Endothelial cell of umbilical vein (primary cell): Measurements from ENCODE around the gene AS3MT. TPM values are rescaled to one million over a fixed set of nuclear protein-coding genes. Genes with fewer than 3 reads are reported as not detected.
A peak's percentile ranks its signal among the peaks of the same experiment; 100 is the strongest.
"Not testable (repeated sequence)": the region's sequence is repeated elsewhere in the genome, so short reads cannot be mapped to it uniquely, and the experiment has no call there.

Source experiments
- BruUV-seq: library from RNA; stranded (reverse); fragments of 400-500 nt; replicated peaks from 2 replicates; lab custom pipeline; 2021; lab: Mats Ljungman, UMichigan
- CTCF ChIA-PET: fragments of 300-600, 350-600 bp; sonication (Branson Sonifier 250); formaldehyde crosslinking; loops from one replicate; lab custom pipeline; 2021; ENCODE audit warnings: antibody characterized with exemption, inconsistent platforms; lab: Charles Lee
- POLR2A ChIA-PET: fragments of 300-600, 350-600 bp; sonication (Branson Sonifier 250); formaldehyde crosslinking; loops from one replicate; lab custom pipeline; 2021; ENCODE audit warnings: antibody characterized with exemption, inconsistent platforms; lab: Charles Lee
- DNase-seq: peaks from one replicate; pipeline ENCODE4 v3.0.0-alpha.2; 2011; ENCODE audit warnings: low read depth, low spot score
- FAIRE-seq: peaks from 2 replicates; lab custom pipeline; 2011; peaks lifted over from hg19 to GRCh38; lab: Jason Lieb, UNC
- H2AFZ ChIP-seq: 2 replicates; pipeline ENCODE4 v1.6.0; 2012; ENCODE audit warnings: low read depth, low read length, control low read depth, inconsistent platforms
- H3K27ac ChIP-seq: 2 replicates; pipeline ENCODE4 v1.5.1; 2011; ENCODE audit warnings: low read depth, mild to moderate bottlenecking, control low read depth, low read length, moderate library complexity; ENCODE audit not compliant: insufficient read depth
- H3K27me3 ChIP-seq, 2 experiments: 2 replicates each; pipeline versions ENCODE4 v1.6.0 to v1.6.1; 2011; ENCODE audit warnings: low read length in 2 of 2, mixed read lengths in 1 of 2; ENCODE audit not compliant: control insufficient read depth in 2 of 2, insufficient read depth in 2 of 2
- H3K36me3 ChIP-seq, 2 experiments: 2 replicates in 1 of 2; 3 replicates in 1 of 2; pipeline ENCODE4 v1.5.1; 2011; ENCODE audit warnings: low read length in 2 of 2, mild to moderate bottlenecking in 1 of 2, moderate library complexity in 1 of 2; ENCODE audit not compliant: control insufficient read depth in 2 of 2, insufficient read depth in 2 of 2; ENCODE audit errors: extremely low read depth in 1 of 2
- H3K4me1 ChIP-seq: 3 replicates; pipeline ENCODE4 v1.5.1; 2011; ENCODE audit warnings: mild to moderate bottlenecking, low read length; ENCODE audit not compliant: control insufficient read depth, insufficient read depth; ENCODE audit errors: extremely low read depth
- H3K4me2 ChIP-seq: 2 replicates; pipeline ENCODE4 v1.6.1; 2011; ENCODE audit warnings: low read length, control low read depth, mixed read lengths; ENCODE audit not compliant: insufficient read depth
- H3K4me3 ChIP-seq, 3 experiments: fragments of 200-600 bp in 1 of 3; sonication (generic), shearing (Covaris generic) in 1 of 3; replicated peaks in 1 of 3; 2 replicates each; pipeline ENCODE4 v1.5.1; 2011 to 2016; ENCODE audit warnings: control low read depth in 3 of 3, low read length in 3 of 3, mild to moderate bottlenecking in 2 of 3, inconsistent platforms in 1 of 3, low read depth in 1 of 3, moderate library complexity in 1 of 3; ENCODE audit not compliant: insufficient read depth in 1 of 3
- H3K79me2 ChIP-seq: 2 replicates; pipeline ENCODE4 v1.6.0; 2012; ENCODE audit warnings: low read length, inconsistent platforms; ENCODE audit not compliant: control insufficient read depth, insufficient read depth
- H3K9ac ChIP-seq: replicated peaks from 2 replicates; pipeline ENCODE3; 2011; ENCODE audit warnings: low read length, control low read depth; ENCODE audit not compliant: insufficient read depth; ENCODE audit errors: extremely low read depth
- H3K9me1 ChIP-seq: replicated peaks from 3 replicates; pipeline ENCODE4 v1.6.0; 2011; ENCODE audit warnings: mild to moderate bottlenecking, low read length; ENCODE audit not compliant: control insufficient read depth, insufficient read depth; ENCODE audit errors: extremely low read depth
- H3K9me3 ChIP-seq: replicated peaks from 2 replicates; pipeline ENCODE4 v1.5.1; 2012; ENCODE audit warnings: low read length, inconsistent platforms; ENCODE audit not compliant: control insufficient read depth, insufficient read depth
- H4K20me1 ChIP-seq: replicated peaks from 2 replicates; pipeline ENCODE3; 2011; ENCODE audit warnings: mild to moderate bottlenecking, low read length; ENCODE audit not compliant: control insufficient read depth, insufficient read depth; ENCODE audit errors: extremely low read depth
- FOS ChIP-seq: IDR thresholded peaks from 2 replicates; pipeline ENCODE4 v1.6.1; 2011; ENCODE audit warnings: mild to moderate bottlenecking, low read length, moderate library complexity, borderline replicate concordance; ENCODE audit not compliant: insufficient read depth
- JUN ChIP-seq: IDR thresholded peaks from 2 replicates; pipeline ENCODE4 v1.6.1; 2011; ENCODE audit warnings: borderline replicate concordance, low read depth; ENCODE audit not compliant: insufficient read length, insufficient read depth
- dilution Hi-C: fragments of 300-500 bp; cut with MboI; formaldehyde crosslinking; loops from one replicate; pipeline ENCODE4 v1.15.0; 2019; ENCODE audit warnings: low sequenced_read_pairs; ENCODE audit not compliant: extremely low pct_ligation_motif_present
- intact Hi-C: fragments of 100-400 bp; cut with micrococcal nuclease; formaldehyde crosslinking; loops from one replicate; pipeline ENCODE4 v1.10.0; 2022
- polyA plus RNA-seq, 4 experiments: library from polyadenylated mRNA; depleted of rRNA in 3 of 4; stranded (reverse) in 3 of 4; unstranded in 1 of 4; fragments of >200 nt; gene quantifications; 2 replicates each; pipeline versions ENCODE4 v1.2.1 to v1.2.3, GENCODE V29; 2011 to 2012; ENCODE audit warnings: missing spikeins in 1 of 4
- total RNA-seq: library from RNA; stranded (reverse); gene quantifications from 2 replicates; pipeline ENCODE4 v1.2.3, GENCODE V29; 2021

Gene AS3MT
- total and polyA plus RNA-seq, 2 donors (not counting 3 experiments of a cell fraction or from before 2014, with no cell fraction given): 1.0 TPM; not detected in 1

DNA sequence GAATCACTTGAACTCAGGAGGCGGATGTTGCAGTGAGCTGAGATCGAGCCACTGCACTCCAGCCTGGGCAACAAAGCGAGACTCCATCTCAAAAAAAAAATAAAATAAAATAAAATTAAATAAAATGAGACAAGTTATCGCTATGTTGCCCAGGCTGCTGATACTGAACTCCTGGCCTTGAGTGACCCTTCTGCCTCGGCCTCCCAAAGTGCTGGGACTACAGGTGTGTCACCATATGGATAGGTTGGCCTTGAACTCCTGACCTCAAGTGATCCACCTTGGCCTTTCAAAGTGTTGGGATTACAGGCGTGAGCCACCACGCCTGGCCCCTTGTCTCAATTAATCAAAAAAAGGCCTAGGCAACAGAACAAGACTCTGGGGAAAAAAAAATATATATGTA, 16.0 kb upstream of the AS3MT start:
- H3K9me3 ChIP-seq, BruUV-seq, H3K4me1 ChIP-seq, DNase-seq, FAIRE-seq, H3K4me3 ChIP-seq, H3K27ac ChIP-seq, H3K36me3 ChIP-seq, H3K9ac ChIP-seq, dilution Hi-C loops, H4K20me1 ChIP-seq, POLR2A ChIA-PET, H2AFZ ChIP-seq, intact Hi-C loops, CTCF ChIA-PET, H3K4me2 ChIP-seq, H3K27me3 ChIP-seq, H3K9me1 ChIP-seq: not testable (repeated sequence)
- H3K79me2 ChIP-seq: peaks cover 15% of the 10 kb centered on the region

DNA sequence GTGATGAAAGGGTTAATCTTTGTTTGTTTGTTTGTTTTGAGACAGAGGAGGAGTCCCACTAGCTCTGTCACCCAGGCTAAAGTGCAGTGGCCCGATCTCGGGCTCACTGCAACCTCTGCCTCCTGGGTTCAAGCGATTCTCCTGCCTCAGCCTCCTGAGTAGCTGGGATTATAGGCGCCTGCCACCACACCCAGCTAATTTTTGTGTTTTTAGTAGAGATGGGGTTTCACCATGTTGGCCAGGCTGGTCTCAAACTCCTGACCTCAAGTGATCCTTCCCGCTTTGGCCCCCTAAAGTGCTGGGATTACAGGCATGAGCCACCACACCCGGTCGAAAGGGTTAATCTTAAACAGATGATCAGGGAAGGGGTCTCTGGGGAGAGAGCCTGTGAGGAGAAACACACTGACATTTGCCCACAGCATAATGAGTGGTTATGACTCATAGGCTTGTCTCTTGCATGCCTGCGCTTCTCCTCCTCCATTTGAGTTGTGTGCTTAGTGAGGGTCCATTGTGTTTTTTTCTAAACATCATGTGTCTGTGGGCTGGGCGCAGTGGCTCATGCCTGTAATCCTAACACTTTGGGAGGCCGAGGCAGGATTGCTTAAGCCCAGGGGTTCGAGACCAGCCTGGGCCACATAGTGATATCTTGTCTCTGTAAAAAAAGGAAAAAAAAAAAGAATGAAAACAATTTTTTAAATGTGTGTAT, 13.4 kb upstream of the AS3MT start:
- peak overlapping the region; percentile 42 for H2AFZ ChIP-seq
- peak; percentile 47 for TF ChIP-seq FOS
- peak; percentile 35 for TF ChIP-seq JUN
- FAIRE-seq (peak; percentile 40), DNase-seq (peak; percentile 15)
- H3K36me3 ChIP-seq, H3K9ac ChIP-seq, H3K27me3 ChIP-seq, H3K4me2 ChIP-seq, H4K20me1 ChIP-seq, BruUV-seq, POLR2A ChIA-PET, CTCF ChIA-PET, H3K4me1 ChIP-seq, H3K9me1 ChIP-seq, H3K9me3 ChIP-seq, dilution Hi-C loops, H3K27ac ChIP-seq, H3K4me3 ChIP-seq: not testable (repeated sequence)
- intact Hi-C loops: loop anchor here (2.0 kb wide), 1 partner anchor 79 kb away; no protein-coding TSS in a partner anchor
- peaks cover 15% of the 10 kb centered on the region for H3K79me2 ChIP-seq
